Right atrium auricular region (tissue), 2 donors: ENCODE measurements around the gene SREBF1. TPM values are rescaled to one million over a fixed set of nuclear protein-coding genes. Genes with fewer than 3 reads are reported as not detected.

Source experiments
- DNase-seq: peaks from one replicate; pipeline ENCODE4 v3.0.0-alpha.2; 2019; ENCODE audit warnings: low spot score
- H3K27ac ChIP-seq, 2 donors: fragments of 200-600 bp; sonication (generic); 1 replicate in 1 of 2; 2 replicates in 1 of 2; pipeline ENCODE4 v1.5.1; 2016 to 2019
- H3K27me3 ChIP-seq, 2 donors: fragments of 200-600 bp; sonication (generic); one replicate each; pipeline versions ENCODE4 v1.5.1 to v1.6.0; 2017 to 2019
- H3K36me3 ChIP-seq: fragments of 200-600 bp; sonication (generic); one replicate; pipeline ENCODE4 v1.5.1; 2016
- H3K4me1 ChIP-seq, 2 donors: fragments of 200-600 bp; sonication (generic); one replicate each; pipeline versions ENCODE4 v1.5.1 to v1.6.0; 2017 to 2019
- H3K4me3 ChIP-seq, 2 donors: fragments of 200-600 bp; sonication (generic); 1 replicate in 1 of 2; 2 replicates in 1 of 2; pipeline ENCODE4 v1.5.1; 2017 to 2019; ENCODE audit warnings: mild to moderate bottlenecking in 1 of 2, moderate library complexity in 1 of 2
- H3K9me3 ChIP-seq, 2 donors: fragments of 200-600 bp; sonication (generic); one replicate each; pipeline ENCODE4 v1.5.1; 2019
- total RNA-seq, 2 donors: library from RNA; depleted of rRNA; stranded (reverse); fragments of >200 nt; gene quantifications; one replicate each; pipeline ENCODE4 v1.1.0, GENCODE V29; 2016
- TF ChIP-seq, protein P1 (sequence below), 2 donors: fragments of 200-600 bp; sonication (generic); IDR thresholded peaks; one replicate each; pipeline ENCODE4 v1.5.1; 2019; ENCODE audit warnings: antibody characterized with exemption in 2 of 2

Gene SREBF1
- total RNA-seq, 2 donors from 2014 or later = 17.0 to 29.8 TPM

DNA sequence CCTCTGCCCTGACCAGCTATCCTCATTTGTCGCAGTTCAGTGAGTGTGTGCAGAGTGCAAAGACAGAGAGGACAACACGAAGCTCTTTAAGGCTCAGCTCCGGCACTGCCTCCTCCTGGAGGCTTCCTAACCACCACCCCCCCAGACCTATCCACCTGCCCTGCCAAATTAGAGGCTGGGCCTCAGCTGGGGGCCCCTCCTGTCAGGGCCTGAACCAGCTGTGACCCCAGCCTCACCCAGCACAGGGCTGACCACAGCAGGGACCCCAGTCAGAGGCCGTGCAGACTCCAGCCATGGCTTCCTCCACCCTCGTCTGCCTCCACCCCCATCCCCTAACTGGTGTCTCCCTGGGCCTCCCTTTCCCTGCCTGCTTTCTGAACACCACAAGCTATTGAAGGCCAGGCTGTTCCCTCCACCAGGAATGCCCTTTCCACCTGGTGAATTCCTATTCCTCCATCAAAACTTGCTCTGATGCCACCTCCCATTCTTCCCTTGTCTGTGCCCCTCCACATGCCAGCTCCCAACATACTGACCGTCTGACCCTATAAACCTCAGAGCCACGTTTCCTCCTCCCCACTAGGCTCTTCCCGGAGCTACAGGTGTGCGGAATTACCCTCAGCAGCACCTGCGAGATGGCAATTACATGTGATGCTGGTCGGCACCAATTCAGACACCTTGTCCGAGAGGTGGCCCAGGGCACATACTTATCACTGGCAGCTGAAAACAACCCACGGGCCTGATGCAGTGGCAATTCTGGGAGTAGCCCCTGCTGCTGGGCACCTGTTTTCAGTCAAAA is 8.8 kb downstream of the SREBF1 start:
- Histone ChIP-seq H3K36me3 (no peaks in the 10 kb centered on the region), H3K27me3 (no peaks in the 10 kb centered on the region), H3K9me3 (no peaks in the 10 kb centered on the region), H3K27ac (no peak overlapping the region), H3K4me1 (peaks cover 0 to 56% of the 10 kb centered on the region in 2 donors), H3K4me3 (no peak overlapping the region)
- DNase-seq = no peak
- TF ChIP-seq, protein P1, sequence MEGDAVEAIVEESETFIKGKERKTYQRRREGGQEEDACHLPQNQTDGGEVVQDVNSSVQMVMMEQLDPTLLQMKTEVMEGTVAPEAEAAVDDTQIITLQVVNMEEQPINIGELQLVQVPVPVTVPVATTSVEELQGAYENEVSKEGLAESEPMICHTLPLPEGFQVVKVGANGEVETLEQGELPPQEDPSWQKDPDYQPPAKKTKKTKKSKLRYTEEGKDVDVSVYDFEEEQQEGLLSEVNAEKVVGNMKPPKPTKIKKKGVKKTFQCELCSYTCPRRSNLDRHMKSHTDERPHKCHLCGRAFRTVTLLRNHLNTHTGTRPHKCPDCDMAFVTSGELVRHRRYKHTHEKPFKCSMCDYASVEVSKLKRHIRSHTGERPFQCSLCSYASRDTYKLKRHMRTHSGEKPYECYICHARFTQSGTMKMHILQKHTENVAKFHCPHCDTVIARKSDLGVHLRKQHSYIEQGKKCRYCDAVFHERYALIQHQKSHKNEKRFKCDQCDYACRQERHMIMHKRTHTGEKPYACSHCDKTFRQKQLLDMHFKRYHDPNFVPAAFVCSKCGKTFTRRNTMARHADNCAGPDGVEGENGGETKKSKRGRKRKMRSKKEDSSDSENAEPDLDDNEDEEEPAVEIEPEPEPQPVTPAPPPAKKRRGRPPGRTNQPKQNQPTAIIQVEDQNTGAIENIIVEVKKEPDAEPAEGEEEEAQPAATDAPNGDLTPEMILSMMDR (IDR thresholded peaks at IDR 0.05) = no peak

DNA sequence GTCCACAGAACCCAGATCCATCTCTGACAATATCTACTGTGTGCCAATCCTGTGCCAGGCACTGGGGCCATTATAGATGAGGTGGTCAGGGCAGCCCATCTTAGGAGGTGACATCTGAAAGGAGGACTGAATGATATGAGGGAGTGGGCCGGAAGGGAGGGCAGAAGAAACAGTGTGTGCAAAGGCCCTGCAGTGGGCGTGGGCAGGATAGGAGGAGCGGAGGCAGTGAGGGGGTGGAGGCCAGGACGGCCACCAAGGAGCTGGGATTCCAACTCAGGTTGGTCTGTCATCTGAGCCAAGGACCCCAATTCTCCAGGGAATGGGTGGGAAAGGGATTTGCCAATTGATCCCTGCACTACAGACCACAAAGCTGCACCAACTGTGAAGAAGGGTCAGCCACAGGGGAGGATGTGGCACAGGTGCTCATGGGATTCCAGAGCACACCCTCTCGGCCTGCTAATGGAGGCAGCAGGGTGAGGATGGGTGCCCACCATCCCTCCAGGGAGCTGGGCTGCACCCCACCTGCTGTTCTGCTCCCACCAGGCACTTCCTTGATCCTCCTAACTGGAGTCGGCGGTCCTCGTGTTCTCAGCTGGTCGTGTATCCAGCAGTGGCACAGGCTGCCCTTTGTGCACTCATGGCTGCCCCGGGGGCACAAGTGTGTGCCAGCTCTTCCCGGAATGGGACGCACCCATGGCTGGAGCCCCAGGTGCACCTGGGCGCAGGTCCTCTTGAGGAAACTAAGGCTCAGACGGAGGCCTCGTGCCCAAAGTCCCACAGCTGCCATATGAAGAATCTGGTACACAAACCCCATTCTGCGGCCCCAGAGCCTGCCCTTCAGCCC is 9.6 kb downstream of the SREBF1 start:
- Histone ChIP-seq H3K36me3 (no peaks in the 10 kb centered on the region), H3K27me3 (no peaks in the 10 kb centered on the region), H3K9me3 (no peaks in the 10 kb centered on the region), H3K4me1 (peaks cover 0 to 62% of the 10 kb centered on the region in 2 donors), H3K27ac (no peak overlapping the region), H3K4me3 (no peak overlapping the region)
- no peak for DNase-seq
- TF ChIP-seq, protein P1 (IDR thresholded peaks at IDR 0.05) = no peak

DNA sequence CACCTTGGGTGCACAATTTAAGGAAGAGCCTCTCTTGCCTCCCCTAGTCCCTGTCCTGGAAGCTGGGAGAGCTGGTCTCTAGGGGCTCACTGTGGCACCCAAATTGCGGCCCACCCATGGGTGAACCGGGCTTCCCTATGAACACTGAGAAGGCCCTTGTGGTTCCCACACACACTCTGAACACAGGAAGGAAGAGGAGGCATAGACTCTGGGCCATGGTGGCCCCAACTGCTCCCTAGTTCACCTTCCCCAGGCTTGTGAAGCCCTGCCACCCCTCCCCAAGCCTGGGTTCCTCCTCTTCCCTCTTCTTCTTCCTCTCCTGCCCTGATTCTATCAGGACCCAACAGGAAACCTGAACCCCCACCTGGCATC is 10.5 kb downstream of the SREBF1 start:
- H3K4me1 ChIP-seq = peaks cover 0 to 62% of the 10 kb centered on the region in 2 donors
- no peaks in the 10 kb centered on the region for H3K9me3 ChIP-seq
- H3K4me3 ChIP-seq = no peak overlapping the region

DNA sequence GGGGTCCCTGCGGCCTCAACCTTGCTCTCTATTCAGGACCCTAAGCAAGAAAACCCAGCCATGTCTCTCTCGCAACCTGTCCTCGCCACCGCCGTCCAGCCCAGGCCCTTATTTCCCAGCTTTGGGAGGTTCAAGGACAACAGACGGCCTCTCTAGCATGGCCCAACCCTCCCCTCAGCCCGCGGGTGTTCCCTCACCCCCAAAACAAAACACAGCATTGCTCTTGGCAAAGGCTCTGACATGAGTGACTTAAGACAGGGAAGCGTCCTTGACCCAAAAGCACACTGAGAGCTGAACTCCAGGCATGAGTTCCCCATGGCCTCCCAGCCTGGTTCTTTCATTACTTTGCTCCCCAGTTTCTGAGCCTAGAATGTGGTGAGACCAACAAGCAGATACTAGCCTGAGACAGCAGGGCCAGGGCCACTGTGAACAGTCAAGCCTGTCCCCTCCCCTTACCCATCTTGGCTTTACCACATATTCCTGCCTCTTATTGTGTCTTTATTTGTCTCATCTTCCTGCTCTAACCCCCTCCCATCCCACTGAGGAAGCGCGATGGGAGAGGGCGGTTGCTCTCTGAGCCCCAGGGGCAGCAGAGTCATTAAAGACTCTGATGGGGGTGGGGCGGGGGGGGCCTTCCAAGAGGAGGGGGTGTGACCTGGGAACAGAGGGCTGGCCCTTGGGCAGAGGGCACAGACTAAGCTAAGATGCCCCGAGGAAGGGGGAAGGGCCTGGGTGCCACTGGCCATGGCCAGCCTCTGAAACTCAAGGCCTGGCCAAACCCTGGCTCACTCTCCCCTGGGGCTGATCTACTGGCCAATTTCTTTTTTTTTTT is 11.8 kb downstream of the SREBF1 start:
- TF ChIP-seq, protein P1 (IDR thresholded peaks at IDR 0.05) = no peak
- Histone ChIP-seq H3K9me3 (no peaks in the 10 kb centered on the region), H3K27me3 (no peaks in the 10 kb centered on the region), H3K36me3 (no peaks in the 10 kb centered on the region), H3K27ac (peak overlapping the region; percentile 76 to 80), H3K4me1 (peaks cover 0 to 65% of the 10 kb centered on the region in 2 donors), H3K4me3 (no peak overlapping the region)
- DNase-seq = no peak

More for the DNA sequence above, 10.5 kb downstream of the SREBF1 start:
- H3K27ac ChIP-seq = peak overlapping the region in 1 of 2 donors; percentile 80
- DNase-seq = no peak
- no peaks in the 10 kb centered on the region for H3K27me3 ChIP-seq
- H3K36me3 ChIP-seq = no peaks in the 10 kb centered on the region
- TF ChIP-seq, protein P1 (IDR thresholded peaks at IDR 0.05) = no peak

DNA sequence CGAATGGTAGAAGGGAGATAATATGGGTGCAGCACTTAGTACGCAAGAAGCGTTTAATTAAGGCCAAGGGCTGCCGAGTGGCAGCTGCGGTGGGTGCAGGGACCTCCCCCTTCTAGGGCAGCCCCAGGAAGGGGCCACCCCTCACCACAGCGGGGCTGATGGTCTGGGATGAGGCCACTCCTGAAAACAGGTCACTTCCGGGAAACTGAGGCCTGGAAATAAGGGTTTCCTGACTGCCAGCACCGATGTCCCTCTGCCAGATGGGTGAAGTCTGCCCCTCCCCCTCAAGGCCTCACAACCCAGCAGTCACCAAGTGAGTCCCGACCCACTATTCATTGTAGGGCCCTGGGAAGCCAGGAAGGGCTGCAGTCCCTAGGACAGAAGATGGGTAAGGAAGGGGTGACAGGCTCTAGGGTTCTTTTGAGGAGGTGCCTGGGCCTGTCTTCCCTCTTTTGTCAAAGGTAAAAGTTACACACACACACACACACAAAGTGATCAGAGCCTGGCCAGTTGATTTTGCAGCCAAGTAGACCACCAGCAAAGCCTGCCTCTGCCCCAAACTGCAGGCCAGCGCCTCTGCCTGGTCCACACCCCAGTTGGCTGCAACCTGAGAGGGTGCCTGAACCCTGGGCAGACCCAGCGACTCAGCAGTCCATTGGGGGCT is 12.5 kb downstream of the SREBF1 start:
- H3K36me3 ChIP-seq = peaks cover 4% of the 10 kb centered on the region
- H3K27me3 ChIP-seq = no peaks in the 10 kb centered on the region
- H3K4me1 ChIP-seq = peaks cover 0 to 72% of the 10 kb centered on the region in 2 donors
- TF ChIP-seq, protein P1 (IDR thresholded peaks at IDR 0.05) = no peak
- no peak for DNase-seq
- H3K9me3 ChIP-seq = no peaks in the 10 kb centered on the region
- H3K27ac ChIP-seq = peak overlapping the region; percentile 76 to 80
- H3K4me3 ChIP-seq = peak overlapping the region; percentile 35 to 58
